Gastrocnemius medialis (tissue), 4 donors: Measurements from ENCODE around the gene C4B.

ENCODE experiments used
- POLR2A ChIP-seq, 2 donors: fragments of 450-650 bp; IDR thresholded peaks; one replicate each; pipeline ENCODE4 v1.6.1; 2017; ENCODE audit warnings: antibody characterized with exemption in 2 of 2, mild to moderate bottlenecking in 2 of 2, moderate library complexity in 2 of 2
- TF ChIP-seq, protein P1 (sequence below), 5 experiments: fragments of 450-650 bp in 3 of 5; fragments of 200-600 bp in 2 of 5; sonication (generic) in 2 of 5; IDR thresholded peaks in 4 of 5; conservative IDR thresholded peaks in 1 of 5; 1 replicate in 4 of 5; 2 replicates in 1 of 5; pipeline ENCODE4 v1.5.1; 2016 to 2019; ENCODE audit warnings: antibody characterized with exemption in 5 of 5, mild to moderate bottlenecking in 3 of 5, moderate library complexity in 3 of 5

DNA sequence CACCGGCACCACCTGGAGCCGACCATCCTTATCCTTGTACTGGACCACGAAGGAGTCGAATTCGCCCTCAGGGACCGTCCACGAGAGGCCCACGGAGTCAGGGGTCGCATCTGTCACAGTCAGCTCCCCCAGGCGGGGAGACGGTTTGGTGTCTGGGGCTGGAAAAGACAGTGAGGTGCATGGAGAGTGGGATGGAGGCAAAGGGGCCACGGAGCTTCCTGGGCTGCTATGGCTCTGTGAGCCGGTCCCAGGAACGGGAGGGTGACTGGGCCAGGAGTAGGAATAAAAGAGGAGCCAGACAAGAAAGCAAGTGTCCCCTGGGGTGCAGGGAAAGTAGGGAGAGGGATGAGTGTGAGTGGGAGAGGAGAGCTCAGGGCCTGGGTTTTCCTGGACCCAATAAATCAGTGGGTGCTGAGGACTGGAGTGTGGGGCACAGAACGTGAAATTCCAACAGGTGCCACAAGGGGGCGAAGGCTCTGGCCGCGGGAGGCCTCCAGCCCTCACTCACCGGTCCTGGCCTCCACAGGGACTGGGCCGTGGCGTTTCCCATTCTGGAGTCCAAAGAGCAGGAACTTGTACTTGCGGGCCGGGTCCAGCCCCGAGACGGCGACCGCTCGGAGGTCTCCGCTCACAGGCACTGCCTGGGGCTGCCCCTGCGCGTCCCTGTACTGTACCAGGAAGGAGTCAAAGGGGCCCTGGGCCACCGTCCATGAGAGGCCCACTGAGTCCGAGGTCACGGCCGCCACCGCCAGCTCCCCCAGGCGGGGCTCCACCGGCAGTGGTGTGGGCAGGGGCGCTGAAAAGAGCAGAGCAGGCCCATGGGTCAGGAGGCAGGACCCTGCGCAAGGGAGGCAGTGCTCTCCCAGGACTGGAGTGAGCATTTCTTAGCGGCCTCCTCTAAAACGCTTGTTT is 33.5 kb downstream of the C4B start:
- TF ChIP-seq, protein P1, sequence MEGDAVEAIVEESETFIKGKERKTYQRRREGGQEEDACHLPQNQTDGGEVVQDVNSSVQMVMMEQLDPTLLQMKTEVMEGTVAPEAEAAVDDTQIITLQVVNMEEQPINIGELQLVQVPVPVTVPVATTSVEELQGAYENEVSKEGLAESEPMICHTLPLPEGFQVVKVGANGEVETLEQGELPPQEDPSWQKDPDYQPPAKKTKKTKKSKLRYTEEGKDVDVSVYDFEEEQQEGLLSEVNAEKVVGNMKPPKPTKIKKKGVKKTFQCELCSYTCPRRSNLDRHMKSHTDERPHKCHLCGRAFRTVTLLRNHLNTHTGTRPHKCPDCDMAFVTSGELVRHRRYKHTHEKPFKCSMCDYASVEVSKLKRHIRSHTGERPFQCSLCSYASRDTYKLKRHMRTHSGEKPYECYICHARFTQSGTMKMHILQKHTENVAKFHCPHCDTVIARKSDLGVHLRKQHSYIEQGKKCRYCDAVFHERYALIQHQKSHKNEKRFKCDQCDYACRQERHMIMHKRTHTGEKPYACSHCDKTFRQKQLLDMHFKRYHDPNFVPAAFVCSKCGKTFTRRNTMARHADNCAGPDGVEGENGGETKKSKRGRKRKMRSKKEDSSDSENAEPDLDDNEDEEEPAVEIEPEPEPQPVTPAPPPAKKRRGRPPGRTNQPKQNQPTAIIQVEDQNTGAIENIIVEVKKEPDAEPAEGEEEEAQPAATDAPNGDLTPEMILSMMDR (IDR thresholded peaks at IDR 0.05 in 4 of 5, conservative IDR thresholded peaks at IDR 0.05 in 1 of 5) = peak; percentile 65 to 81 (median 74)
- TF ChIP-seq POLR2A (IDR thresholded peaks at IDR 0.05) = no peak
